ENCODE measurements around the gene AKAP5. TPM values are rescaled to one million over a fixed set of nuclear protein-coding genes. Genes with fewer than 3 reads are reported as not detected.

The AKAP5 gene, protein sequence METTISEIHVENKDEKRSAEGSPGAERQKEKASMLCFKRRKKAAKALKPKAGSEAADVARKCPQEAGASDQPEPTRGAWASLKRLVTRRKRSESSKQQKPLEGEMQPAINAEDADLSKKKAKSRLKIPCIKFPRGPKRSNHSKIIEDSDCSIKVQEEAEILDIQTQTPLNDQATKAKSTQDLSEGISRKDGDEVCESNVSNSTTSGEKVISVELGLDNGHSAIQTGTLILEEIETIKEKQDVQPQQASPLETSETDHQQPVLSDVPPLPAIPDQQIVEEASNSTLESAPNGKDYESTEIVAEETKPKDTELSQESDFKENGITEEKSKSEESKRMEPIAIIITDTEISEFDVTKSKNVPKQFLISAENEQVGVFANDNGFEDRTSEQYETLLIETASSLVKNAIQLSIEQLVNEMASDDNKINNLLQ
- total RNA-seq (5.1 TPM), polyA plus RNA-seq (ENCODE audit: insufficient read depth, low read depth, low replicate concordance) (0.71 TPM)
- long read RNA-seq, donor 1, full-length matches to known transcripts, result 6 of 6 reads
- long read RNA-seq, donor 1, partial matches to known transcripts, result 0 of 6 reads
- long read RNA-seq, donor 1, other reads (novel, unspliced or antisense), result 0 of 6 reads
- long read RNA-seq, donor 2, full-length matches to known transcripts, result 8 of 8 reads
- long read RNA-seq, donor 2, partial matches to known transcripts, result 0 of 8 reads
- long read RNA-seq, donor 2, other reads (novel, unspliced or antisense), result 0 of 8 reads
- long read RNA-seq, donor 3, full-length matches to known transcripts, result 9 of 9 reads
- long read RNA-seq, donor 3, partial matches to known transcripts, result 0 of 9 reads
- long read RNA-seq, donor 3, other reads (novel, unspliced or antisense), result 0 of 9 reads
- long read RNA-seq, donor 4, partial matches to known transcripts, result 0 of 3 reads
- long read RNA-seq, donor 4, other reads (novel, unspliced or antisense), result 0 of 3 reads
- long read RNA-seq, donor 5, result 0 reads
- long read RNA-seq, donor 6, full-length matches to known transcripts, result 7 of 7 reads
- long read RNA-seq, donor 6, partial matches to known transcripts, result 0 of 7 reads
- long read RNA-seq, donor 6, other reads (novel, unspliced or antisense), result 0 of 7 reads
- long read RNA-seq, donor 7, partial matches to known transcripts, result 0 of 2 reads
- long read RNA-seq, donor 7, other reads (novel, unspliced or antisense), result 1 of 2 reads
- long read RNA-seq, donor 8, full-length matches to known transcripts, result 7 of 7 reads
- long read RNA-seq, donor 8, partial matches to known transcripts, result 0 of 7 reads
- long read RNA-seq, donor 8, other reads (novel, unspliced or antisense), result 0 of 7 reads
- long read RNA-seq, donor 9, full-length matches to known transcripts, result 4 of 4 reads
- long read RNA-seq, donor 9, partial matches to known transcripts, result 0 of 4 reads
- long read RNA-seq, donor 9, other reads (novel, unspliced or antisense), result 0 of 4 reads
- long read RNA-seq, donor 10, full-length matches to known transcripts, result 13 of 13 reads
- long read RNA-seq, donor 10, partial matches to known transcripts, result 0 of 13 reads
- long read RNA-seq, donor 10, other reads (novel, unspliced or antisense), result 0 of 13 reads

DNA sequence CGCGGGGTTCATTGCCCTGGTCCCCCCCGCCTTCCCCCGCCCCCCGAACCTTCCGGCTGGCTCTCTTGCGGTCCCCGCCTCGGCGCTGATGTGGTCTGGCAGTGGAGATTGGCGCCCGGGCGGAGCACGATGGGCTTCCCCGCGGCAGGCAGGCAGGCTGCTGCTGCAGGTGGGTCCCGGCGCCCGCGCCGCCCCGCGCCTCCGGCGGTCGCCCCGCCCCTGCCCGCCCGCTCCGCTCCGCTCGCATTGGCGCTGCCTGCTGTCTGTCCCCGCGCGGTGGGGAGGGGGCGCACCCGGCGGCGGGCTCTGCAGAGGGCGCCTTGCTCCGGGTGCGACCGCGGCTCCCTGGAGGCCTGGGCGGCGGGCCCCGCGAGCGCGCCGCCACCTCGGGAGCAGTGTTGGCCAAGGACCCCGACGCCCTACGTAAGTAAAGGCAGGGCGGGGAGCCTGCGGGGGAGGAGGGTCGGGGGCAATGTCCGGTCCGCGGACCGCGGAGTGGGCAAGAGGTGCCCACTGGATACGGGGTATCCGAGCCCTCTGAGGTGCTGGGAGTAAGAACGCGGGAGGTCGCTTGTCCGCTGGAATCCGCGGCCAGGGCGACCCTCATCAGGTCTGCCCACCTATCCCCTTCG lies at the start of gene AKAP5:
Gene AKAP5 (plus strand): TSS at position 309 of the 632 bp plus-strand sequence. CDS start 2,896 bp downstream, outside the sequence.
- Histone ChIP-seq H3K36me3 (ENCODE audit: control insufficient read depth in 2 of 3, insufficient read depth in 3 of 3, low read length in 3 of 3) (no peaks in the 10 kb centered on the region), H3K4me3 (ENCODE audit: low read length in 3 of 3) (peak within 1 kb of the TSS; percentile 62 to 86 (median 78)), H3K27me3 (ENCODE audit: control insufficient read depth, insufficient read depth, low read length) (no peaks in the 10 kb centered on the region), H3K4me1 (ENCODE audit: control insufficient read depth in 2 of 3, insufficient read depth in 2 of 3, low read depth in 1 of 3, low read length in 3 of 3) (peaks cover 0 to 5% (median 0%) of the 10 kb centered on the region in 3 donors), H3K9me3 (ENCODE audit: control insufficient read depth in 2 of 3, insufficient read depth in 1 of 3, low read length in 3 of 3) (no peaks in the 10 kb centered on the region), H3K27ac (ENCODE audit: low read depth in 2 of 2, low read length in 2 of 2) (peak within 1 kb of the TSS in 1 of 2 donors; percentile 47), H3K9ac (ENCODE audit: low read length in 3 of 3) (peak within 1 kb of the TSS; percentile 21 to 67 (median 37))
- TF ChIP-seq, protein P1, sequence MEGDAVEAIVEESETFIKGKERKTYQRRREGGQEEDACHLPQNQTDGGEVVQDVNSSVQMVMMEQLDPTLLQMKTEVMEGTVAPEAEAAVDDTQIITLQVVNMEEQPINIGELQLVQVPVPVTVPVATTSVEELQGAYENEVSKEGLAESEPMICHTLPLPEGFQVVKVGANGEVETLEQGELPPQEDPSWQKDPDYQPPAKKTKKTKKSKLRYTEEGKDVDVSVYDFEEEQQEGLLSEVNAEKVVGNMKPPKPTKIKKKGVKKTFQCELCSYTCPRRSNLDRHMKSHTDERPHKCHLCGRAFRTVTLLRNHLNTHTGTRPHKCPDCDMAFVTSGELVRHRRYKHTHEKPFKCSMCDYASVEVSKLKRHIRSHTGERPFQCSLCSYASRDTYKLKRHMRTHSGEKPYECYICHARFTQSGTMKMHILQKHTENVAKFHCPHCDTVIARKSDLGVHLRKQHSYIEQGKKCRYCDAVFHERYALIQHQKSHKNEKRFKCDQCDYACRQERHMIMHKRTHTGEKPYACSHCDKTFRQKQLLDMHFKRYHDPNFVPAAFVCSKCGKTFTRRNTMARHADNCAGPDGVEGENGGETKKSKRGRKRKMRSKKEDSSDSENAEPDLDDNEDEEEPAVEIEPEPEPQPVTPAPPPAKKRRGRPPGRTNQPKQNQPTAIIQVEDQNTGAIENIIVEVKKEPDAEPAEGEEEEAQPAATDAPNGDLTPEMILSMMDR (IDR thresholded peaks at IDR 0.05; ENCODE audit: borderline replicate concordance, extremely low read depth, insufficient read depth), result no peak
- FAIRE-seq (no peak), DNase-seq (peak; percentile 80 to 91 (median 86))
- intact Hi-C loops (cut with DNase I), result no loop called here

DNA sequence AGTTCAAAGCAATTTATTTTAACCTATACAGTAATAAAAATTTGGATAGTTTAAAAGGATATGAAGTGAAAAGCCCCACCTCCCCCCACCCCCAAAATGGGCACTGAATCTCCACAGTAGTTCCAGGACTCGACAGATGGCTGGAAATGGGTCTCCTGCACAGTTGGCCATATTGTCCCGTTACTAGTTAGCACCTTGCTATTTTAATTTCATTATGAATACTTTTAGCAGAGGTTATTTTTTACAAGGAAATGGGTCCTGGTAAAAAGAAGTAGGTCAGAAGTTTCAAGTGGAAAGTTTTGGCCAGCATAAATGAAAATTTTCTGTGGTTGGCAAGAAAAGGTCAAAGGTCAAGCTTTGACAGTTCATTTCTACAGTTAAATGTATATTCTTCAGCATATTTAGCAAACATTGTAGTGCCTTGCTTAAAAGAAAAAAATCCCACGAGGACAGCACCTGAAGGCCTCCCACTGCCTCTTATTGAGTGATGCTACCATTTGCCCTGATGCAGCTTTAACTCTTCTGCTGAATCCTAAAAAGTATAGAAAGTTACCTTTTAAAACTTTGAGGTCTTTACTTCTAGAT lies 48.9 kb upstream of the AKAP5 start:
- Histone ChIP-seq H3K4me3 (ENCODE audit: low read length in 3 of 3) (no peak overlapping the region), H3K9me3 (ENCODE audit: control insufficient read depth in 2 of 3, insufficient read depth in 1 of 3, low read length in 3 of 3) (no peaks in the 10 kb centered on the region), H3K27ac (ENCODE audit: low read depth in 2 of 2, low read length in 2 of 2) (no peak overlapping the region), H3K27me3 (ENCODE audit: control insufficient read depth, insufficient read depth, low read length) (no peaks in the 10 kb centered on the region), H3K9ac (ENCODE audit: low read length in 3 of 3) (no peak overlapping the region), H3K36me3 (ENCODE audit: control insufficient read depth in 2 of 3, insufficient read depth in 3 of 3, low read length in 3 of 3) (peaks cover 2 to 44% (median 32%) of the 10 kb centered on the region in 3 donors), H3K4me1 (ENCODE audit: control insufficient read depth in 2 of 3, insufficient read depth in 2 of 3, low read depth in 1 of 3, low read length in 3 of 3) (no peaks in the 10 kb centered on the region)
- FAIRE-seq (no peak), DNase-seq (no peak)
- TF ChIP-seq, protein P1 (IDR thresholded peaks at IDR 0.05; ENCODE audit: borderline replicate concordance, extremely low read depth, insufficient read depth), result no peak
- intact Hi-C loops (cut with DNase I), result no loop called here
